Non-pigmented ciliary epithelial cell (primary cell): ENCODE data around the gene TRAP1.
"Not testable (repeated sequence)": the region's sequence is repeated elsewhere in the genome, so short reads cannot be mapped to it uniquely, and the experiment has no call there.

Experiments
- DNase-seq: peaks from one replicate; pipeline ENCODE4 v3.0.0-alpha.2; 2010; ENCODE audit warnings: low read depth

Gene TRAP1

DNA sequence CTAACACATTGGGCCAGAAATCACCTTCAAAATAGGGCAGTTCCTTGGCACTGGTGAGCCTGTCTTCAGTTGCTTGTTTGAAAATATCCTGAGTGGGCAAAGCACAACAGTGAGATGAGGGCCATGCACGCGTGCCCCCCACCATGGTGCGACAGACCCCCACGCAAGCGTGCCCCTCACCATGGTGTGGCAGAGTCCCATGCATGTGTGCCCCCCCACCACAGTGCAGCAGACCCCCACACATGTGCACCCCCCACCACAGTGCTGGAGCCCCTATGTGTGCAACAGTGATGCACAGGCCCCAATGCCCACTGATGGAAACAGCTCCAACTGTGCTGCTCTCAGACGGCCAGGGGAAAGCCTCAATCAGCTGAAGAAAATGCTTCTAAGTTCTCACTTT lies 18.8 kb upstream of the TRAP1 start:
- no peak for DNase-seq

DNA sequence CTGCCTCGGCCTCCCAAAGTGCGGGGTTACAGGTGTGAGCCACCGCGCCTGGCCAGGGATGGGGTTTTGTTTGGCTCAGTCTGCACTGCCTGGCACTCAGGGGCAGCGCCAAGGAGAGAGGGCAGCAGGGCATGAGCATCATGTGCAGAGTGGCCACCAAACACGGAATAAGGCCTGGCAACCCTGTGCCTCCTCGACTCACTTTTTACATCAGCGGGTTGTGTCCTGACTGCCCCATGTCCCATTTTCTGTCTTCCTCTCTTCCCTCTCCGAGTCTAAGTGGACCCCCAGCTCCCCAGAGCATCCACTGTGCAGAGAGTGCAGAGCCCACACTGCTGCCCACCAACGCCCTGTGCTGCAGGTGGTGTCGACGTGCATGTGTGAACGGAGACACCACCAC lies 18.2 kb upstream of the TRAP1 start:
- no peak for DNase-seq

DNA sequence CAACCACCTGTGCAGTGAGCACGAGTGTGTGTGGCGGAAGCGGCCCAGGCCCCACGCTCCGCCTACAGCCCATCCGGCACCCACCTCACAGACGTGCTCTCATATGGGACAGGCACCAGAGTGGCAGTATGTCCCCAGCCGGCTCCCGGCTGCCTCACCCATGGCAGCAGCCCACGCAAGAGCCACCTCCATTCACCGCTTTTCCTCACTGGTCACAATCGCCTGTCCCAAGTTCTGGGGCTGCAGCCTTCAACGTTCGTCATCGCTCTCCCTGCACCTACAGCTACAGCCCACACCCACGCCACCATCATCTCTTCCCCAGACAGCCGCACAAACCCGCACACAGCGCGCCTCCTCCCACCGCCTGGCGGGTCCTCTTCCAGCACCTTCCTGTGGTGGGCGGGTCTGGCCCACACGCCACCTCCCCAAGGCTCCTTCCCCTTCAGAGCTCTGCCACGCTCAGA lies 17.5 kb upstream of the TRAP1 start:
- DNase-seq, result no peak

DNA sequence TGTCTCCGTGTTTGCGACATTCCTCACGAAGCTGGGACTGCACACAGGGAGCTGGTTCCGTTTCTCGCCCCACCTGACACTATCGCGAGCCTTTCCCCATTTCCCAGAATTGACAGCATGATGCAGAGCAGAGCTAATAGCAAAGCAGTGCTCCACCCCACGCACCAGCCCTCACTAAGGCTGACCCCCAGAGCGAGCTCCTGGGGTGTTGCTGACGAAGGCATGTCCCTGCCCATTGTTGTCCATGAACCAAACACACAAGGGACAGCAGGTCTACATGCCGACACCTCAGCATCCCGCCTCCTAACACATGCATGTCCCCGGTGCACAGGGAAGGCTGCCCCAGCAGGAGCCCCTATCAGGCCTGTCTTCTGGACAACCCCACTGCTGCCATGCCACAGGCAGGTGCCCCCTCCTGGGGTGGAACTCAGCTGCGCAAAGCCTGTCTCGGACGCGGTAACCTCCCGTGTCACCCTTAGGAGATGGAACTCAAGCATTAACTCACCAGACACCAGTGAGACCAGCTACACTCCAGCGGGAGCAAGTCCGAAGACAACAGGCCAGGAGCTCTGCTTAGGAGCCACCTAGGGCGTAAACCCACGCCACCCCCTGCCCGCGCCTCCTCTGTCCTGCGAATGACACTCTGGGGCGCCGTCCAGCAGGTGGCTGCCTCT lies 16.9 kb upstream of the TRAP1 start:
- DNase-seq, result no peak

DNA sequence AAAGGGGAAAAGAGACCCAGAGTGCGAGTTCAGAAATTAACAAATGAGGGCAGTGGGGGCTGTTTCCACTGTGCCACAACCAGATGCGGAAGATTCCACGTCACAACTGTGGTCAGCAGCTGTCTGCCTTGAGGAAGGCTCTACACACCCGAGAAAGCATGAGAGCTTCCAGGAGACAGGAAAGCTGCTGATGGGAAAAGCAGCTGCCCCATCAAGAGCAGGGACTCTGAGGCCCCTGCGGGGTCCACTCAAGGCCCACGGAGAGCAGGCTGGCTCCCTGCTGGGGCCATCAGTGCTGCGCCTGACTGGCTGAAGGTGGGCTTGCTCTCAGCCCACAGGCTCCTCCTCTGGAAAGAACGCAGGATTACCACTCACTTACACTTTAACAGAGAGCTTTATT lies 14.8 kb upstream of the TRAP1 start:
- no peak for DNase-seq

DNA sequence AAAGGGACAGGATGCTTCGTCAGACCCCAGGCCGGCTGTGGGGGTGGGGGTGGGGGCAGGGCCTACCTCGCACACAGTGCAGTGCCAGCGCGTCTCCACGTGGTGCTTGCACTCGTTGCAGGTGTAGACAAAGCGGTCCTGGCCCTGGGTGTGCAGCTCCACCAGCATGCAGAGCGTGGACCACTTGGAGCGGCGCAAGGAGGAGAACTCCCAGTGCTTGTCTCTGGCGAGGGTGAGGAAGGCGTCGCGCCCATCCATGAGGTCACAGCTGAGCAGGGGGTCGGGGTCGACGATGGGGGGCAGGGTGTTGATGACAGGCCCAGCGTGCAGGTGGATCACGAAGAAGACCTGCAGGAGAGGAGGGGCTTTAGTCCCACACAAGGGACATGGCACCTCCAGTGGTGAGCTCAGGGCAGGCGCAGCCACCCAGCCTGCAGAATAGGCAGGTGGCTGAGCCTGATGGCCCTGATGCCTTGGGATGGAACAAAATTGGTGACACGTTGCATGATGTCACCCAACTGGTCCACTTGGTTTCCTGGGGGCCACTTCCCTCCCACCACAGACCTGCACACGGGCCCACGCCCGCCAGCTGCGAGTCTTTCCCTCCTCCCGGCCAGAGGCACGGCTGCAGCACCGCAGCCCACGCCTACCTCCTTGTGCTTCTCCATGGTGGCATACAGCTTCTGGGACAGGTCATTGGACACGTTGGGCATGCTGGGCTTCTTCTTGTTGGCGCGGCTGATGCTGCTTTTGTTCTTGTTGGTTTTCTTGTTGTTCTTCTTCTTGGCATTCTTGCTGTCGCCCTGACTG lies 14.0 kb upstream of the TRAP1 start:
- DNase-seq, result no peak

DNA sequence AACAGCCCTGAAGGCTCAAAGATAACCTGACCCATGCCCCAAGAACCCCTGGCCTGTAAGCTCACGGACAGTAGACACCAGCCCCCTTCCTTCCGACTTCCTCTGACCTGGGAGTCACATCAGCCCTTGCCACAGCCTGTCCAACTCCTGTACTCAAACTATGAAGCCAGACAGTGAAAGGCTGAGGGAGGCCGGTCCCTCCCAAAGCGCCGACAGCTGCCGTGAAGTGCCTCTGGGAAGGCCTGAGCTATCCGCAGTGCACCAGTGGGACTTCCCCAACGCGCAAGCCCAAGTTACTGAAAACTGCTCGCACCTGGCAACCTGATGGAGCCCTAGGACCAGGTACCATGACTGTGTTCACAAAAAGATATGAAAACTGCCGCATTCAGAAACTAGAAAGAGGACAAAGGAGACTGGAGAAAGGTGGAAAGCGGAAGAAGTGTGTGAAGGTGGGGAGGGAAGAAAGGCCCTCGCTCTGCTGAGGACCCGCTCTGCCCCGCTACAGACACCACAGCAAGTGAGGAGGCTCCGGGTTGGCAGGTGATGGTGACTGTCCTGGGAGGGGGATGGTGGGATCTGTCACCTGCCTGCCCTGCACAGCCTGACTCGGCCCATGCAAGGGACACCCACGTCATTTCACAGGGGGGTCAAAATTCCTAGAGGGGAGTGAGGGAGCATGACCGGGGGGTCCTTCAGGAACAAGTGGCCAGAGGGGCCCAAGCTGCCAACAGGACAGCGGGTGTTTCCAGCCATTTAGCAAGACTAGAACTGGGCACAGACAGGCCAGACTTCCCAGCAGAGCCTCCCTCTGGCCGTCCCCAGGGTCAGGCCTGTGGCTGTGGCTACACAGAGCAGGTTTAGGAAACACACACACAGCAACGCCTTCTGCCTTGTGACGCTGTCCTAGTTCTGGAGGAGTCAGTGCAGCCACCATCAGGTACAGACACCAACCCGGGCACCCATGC lies 13.1 kb upstream of the TRAP1 start:
- DNase-seq, result no peak

DNA sequence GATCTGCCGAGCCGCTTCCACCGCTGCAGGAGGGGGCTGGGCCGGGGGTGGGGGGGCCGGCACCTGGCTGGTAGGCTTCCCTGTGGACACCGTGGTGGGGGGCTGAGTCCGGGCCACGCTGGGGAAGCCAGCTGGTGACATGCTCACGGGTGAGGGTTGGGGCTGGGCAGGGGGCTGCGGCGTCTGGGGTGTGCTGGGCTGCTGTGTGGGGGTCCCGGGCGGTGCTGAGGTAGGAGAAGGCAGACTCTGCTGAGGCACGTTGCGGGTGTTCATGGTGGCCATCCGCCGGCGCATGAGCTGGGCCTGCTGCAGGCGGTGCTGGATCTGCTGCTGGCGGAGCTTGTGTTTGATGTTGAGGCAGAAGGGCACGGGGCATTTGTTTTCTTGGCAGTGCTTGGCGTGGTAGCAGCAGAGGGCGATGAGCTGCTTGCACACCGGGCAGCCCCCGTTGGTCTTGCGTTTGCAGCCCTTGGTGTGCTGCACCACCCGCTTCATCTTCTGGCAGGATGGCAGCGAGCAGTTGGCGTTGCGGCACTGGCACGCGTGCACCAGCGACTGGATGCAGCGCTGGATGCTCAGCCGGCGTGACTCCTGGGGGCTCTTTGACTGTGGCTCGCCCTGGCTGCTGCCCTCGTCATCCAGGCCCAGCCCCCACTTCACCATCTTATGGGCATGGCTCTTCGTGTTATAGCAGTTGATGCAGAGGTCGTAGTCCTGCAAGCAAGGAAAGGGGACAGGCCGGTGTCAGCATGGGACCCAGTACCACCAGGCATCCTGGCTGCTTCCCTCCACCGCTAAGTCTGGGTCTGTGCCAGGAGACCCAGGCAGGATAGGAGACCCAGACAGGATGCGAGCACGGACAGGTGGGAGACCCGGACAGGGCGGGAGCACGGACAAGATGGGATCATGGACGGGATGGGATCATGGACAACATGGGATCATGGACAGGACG lies 12.1 kb upstream of the TRAP1 start:
- DNase-seq, result no peak

DNA sequence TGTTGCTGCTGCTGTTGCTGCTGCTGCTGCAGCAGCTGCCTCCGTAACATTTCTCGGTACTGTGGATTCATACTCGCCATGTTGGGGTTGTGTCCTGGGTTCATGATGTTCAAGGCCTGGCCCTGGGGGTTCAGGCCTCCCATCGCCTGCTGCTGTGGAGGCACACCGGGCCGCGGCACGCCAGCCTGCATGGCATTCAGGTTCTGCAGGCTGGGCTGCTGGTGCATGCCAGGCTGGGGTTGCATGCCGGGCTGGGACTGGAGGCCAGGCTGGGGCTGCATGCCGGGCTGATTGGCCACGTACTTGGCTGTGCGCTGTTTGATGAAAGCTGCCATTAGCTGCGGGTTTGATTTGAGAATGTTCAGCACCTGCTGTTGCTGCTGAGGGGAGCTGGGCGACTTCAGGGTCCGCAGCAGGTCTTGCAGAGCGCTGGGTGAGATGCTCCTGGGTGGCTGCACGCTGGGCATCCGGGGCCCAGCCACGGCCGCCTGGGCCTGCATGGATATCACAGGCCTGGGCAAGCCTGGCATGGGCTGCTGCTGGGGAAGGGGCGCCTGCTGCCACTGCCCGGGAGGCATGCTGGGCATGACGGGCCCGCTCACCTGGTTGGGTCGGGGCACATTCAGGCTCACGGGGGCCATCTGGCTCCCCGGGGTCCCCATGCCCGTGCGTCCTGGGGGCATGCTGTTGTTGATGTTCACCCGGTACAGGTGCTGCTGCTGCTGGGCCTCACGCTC lies 11.3 kb upstream of the TRAP1 start:
- no peak for DNase-seq

DNA sequence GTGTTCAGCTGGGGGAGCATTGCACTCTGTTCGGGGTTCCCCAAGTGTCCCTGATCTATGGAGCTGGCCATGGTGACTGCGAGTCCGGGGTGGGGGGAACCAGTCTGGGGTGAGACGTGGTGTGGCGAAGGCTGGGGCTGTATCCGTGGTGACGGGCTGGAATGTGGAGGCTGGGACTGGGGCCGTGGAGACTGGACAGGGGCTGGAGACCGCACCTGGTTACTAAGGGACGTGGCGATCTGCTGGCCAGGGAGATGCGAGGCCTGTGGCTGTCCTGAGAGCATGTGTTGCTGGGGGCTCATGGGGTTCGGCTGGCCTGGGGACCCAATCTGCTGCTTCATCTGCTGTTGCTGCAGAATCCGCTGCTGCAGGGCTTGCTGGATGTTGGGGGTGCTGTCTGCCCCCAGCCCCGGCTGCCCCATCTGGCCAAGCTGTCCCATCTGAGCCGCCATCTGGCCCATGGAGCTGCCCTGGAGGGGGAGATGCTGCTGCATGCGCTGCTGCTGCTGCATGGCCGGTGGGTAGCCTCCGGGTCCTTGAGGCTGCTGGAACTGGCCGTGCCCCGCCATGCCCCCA lies 10.6 kb upstream of the TRAP1 start:
- no peak for DNase-seq

DNA sequence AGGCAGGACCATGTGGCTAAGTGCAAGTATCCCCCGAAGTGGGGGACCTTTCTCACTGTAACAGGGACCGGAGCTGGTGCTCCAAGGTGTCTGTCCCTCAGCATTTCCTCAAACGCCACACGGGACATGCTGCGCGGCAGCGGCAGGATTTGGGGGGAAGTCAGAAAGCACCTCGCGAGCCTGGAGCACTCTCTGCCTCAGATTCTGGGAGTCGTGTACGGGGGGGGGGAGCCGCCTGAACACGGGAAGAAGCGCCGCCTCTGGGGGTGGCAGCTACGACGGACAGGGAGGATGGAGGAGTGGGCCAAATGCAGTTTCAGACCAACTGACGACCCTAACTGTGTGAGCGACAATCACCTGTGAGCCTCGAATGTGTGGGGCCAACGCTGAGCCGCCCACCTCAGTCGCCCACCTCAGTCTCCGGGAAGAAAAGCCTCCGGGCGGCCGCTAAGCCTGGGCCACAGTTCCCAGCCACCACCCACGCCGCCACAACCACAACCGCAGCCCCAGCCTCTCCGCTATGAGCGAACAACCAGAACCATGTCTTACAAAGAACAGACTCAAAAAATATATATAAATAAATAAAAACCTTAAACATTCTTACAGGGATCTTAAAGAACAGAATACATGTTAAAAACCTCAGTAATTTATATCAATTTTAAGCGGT lies 8.8 kb upstream of the TRAP1 start:
- DNase-seq, result no peak

DNA sequence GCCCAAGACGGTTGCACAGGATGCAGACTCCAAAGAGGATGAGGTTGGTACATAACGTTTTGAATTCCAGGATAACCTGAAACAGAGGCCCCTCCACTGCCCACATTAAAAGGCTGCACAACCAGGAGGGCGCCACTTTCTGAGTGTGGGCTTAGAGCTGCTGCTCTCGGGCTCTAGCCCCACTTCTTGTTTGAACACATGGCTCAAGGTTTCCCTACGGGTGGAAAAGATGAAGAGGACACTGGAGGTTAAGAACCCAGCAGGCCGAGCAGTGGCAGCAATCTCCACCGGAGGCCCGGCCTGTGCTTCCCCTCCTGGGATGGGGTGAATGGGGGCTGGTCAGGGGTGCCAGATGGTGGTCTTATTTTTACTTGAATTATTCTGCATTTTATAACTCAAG lies 8.0 kb upstream of the TRAP1 start:
- no peak for DNase-seq

DNA sequence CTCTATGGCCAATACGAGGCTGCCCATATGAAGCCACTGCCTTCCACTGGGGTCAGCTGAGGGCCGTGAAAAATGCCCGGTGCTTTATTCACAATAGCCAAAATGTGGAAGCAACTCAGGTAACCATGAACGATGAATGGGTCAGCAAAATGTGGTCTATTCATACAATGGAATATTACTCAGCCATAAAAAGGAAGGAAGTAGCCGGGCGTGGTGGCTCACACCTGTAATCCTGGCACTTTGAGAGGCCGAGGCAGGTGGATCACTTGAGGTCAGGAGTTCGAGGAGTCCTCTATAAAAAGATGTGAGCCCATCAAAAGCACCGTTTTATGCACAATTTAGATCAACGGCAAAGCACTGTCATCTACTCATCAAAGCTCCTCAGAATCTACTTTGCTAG lies 5.2 kb upstream of the TRAP1 start:
- DNase-seq, result no peak

DNA sequence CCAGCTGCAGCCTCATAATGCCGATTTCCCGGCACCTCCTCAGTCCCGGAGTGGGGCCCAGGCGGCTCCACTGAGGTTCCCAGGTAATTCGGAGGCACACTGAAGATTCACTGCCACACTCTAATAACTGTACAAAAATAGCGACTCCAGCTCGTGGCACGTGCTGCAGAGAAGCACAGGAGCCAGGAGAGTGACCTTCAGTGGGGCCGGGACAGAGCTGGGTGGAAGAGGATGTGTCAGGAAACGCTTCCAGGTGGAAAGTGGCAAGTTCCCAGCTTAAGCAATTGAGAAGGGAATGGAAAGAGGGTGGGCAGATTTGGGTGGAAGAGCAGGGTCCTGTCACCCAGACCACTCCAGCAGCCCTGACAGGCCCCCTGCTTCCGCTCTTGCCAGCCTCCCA lies 3.1 kb upstream of the TRAP1 start:
- DNase-seq, result no peak

DNA sequence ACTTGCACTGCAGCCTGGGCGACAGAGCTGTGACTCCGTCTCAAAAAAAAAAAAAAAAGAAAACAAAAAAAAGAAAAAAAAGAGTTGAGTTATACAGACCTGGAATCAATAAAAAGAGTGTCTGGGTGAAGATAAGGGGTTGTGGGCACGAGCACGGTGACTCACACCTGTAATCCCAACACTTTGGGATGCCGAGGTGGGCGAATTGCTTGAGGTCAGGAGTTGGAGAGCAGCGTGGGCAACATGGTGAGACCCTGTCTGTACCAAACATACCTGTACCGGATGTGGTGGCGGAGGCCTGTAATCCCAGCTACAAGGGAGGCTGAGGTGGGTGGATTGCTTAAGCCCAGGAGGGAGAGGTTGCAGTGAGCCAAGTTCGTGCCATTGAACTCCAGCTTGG lies 1.3 kb upstream of the TRAP1 start:
- DNase-seq, result no peak

DNA sequence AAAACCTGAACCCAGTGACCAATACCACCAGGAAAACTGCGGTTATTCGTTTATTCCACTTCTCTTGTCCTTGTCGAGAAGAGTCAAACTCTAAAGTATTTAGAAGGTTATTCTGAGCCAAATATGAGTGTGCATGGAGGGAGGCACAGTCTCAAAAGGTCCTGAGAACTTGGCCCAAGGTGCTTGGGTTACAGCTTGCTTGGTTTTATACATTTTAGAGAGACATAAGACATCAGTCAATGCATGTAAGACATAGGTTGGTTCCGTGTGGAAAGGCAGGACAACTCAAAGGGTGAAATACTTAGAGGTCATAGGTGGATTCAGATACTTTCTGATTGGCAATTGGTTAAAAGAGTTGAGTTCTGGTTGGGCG lies 681 bp upstream of the TRAP1 start:
- no peak for DNase-seq

DNA sequence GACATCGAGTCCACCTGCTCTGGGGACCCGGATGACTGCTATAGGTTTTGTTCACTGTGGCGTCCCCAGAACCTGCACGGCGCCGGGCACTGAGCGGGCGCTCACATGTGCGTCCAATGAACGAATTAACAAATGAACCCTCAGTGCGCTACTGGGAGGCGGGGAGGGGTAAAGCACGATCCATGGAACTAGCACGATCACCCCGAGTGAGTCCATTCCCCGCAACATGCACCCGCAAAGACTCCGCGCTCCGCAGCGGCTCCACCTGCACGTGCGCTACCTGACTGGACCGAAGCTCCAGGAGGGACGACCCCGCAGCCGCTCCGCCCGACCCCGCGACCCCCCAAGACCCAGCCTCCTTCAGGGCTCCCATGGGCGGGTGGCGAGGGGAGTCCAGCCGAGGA lies 491 bp downstream of the TRAP1 start:
- DNase-seq, result no peak

DNA sequence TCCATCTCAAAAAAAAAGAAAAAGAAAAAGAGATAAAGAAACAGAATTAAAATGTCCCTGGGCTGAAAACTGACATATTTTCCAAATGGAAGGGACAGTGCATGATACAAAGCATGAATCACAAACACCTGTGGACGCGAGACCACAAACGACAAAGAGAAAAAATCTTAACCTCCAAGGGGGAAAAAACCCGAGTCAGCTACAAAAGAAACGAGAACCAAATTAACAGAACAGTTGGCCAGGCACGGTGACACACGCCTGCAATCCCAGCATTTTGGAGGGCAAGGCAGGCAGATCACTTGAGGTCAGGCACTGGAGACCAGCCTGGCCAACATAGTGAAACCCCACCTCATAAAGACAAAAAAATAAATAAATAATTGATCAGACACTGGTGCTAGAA lies 1.9 kb downstream of the TRAP1 start:
- DNase-seq, result no peak

DNA sequence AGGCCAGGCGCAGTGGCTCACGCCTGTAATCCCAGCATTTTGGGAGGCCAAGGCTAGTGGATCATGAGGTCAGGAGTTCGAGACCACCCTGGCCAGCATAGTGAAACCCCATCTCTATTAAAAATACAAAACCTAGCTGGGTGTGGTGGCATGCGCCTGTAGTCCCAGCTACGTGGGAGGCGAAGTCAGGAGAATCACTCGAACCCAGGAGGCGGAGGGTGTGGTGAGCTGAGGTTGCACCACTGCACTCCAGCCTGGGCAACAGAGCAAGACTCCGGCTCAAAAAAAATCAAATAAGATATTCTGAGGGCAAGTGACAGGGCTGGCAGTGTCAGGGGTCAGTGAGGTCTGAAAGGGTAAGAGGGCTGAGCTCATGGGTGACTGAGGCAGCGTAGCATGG lies 2.9 kb downstream of the TRAP1 start:
- not testable (repeated sequence) for DNase-seq
